ENCODE measurements around the gene PCDH9. TPM values are rescaled to one million over a fixed set of nuclear protein-coding genes. Genes with fewer than 3 reads are reported as not detected.
A peak's percentile ranks its signal among the peaks of the same experiment; 100 is the strongest.

PCDH9 gene
- total and polyA plus RNA-seq, 8 donors = 2.0 to 11.6 (median 3.1) TPM

GRCh38 chr13:67090856-67091255 is 139.3 kb downstream of the PCDH9 start:
- no peaks in the 10 kb centered on the region for H3K9me3 ChIP-seq
- H3K27me3 ChIP-seq = no peaks in the 10 kb centered on the region
- H3K27ac ChIP-seq = no peak overlapping the region
- H3K36me3 ChIP-seq = no peaks in the 10 kb centered on the region
- no peak overlapping the region for H3K4me3 ChIP-seq
- intact Hi-C loops (cut with DNase I) = no loop called here
- ATAC-seq (no peak), DNase-seq (no peak)
- no peaks in the 10 kb centered on the region for H3K4me1 ChIP-seq
- no peak for TF ChIP-seq CTCF (IDR thresholded peaks at IDR 0.05)

GRCh38 chr13:67087527-67087926 is 142.6 kb downstream of the PCDH9 start:
- DNase-seq (peak in 1 of 4 donors; percentile 10), ATAC-seq (no peak)
- no peak overlapping the region for H3K27ac ChIP-seq
- no peak overlapping the region for H3K4me3 ChIP-seq
- H3K27me3 ChIP-seq = no peaks in the 10 kb centered on the region
- no peak for TF ChIP-seq CTCF (IDR thresholded peaks at IDR 0.05)
- H3K9me3 ChIP-seq = no peaks in the 10 kb centered on the region
- no peaks in the 10 kb centered on the region for H3K36me3 ChIP-seq
- H3K4me1 ChIP-seq = no peaks in the 10 kb centered on the region
- intact Hi-C loops (cut with DNase I) = no loop called here

- no peak for DNase-seq
- intact Hi-C loops (cut with DNase I) = no loop called here
- H3K9me3 ChIP-seq = no peaks in the 10 kb centered on the region
- no peak overlapping the region for H3K4me3 ChIP-seq
- H3K4me1 ChIP-seq = no peaks in the 10 kb centered on the region
- no peak overlapping the region for H3K27ac ChIP-seq
- H3K27me3 ChIP-seq = no peaks in the 10 kb centered on the region
- H3K36me3 ChIP-seq = no peaks in the 10 kb centered on the region
- peak; percentile 62 for ATAC-seq
- no peak for TF ChIP-seq CTCF (IDR thresholded peaks at IDR 0.05)
Observed at GRCh38 chr13:67086260-67086659, 143.9 kb downstream of the PCDH9 start.

GRCh38 chr13:67084066-67084465 is 146.1 kb downstream of the PCDH9 start:
- Histone ChIP-seq H3K9me3 (no peaks in the 10 kb centered on the region), H3K36me3 (no peaks in the 10 kb centered on the region), H3K4me1 (no peaks in the 10 kb centered on the region), H3K4me3 (no peak overlapping the region), H3K27ac (no peak overlapping the region), H3K27me3 (no peaks in the 10 kb centered on the region)
- no peak for DNase-seq
- no peak for TF ChIP-seq CTCF (IDR thresholded peaks at IDR 0.05)
- ATAC-seq = no peak
- intact Hi-C loops (cut with DNase I) = no loop called here

- no peaks in the 10 kb centered on the region for H3K27me3 ChIP-seq
- TF ChIP-seq CTCF (IDR thresholded peaks at IDR 0.05) = no peak
- H3K9me3 ChIP-seq = no peaks in the 10 kb centered on the region
- DNase-seq = no peak
- no peaks in the 10 kb centered on the region for H3K36me3 ChIP-seq
- H3K4me1 ChIP-seq = no peaks in the 10 kb centered on the region
- no peak overlapping the region for H3K27ac ChIP-seq
- no peak for ATAC-seq
- H3K4me3 ChIP-seq = no peak overlapping the region
- intact Hi-C loops (cut with DNase I) = no loop called here
Observed at GRCh38 chr13:67083519-67083918, 146.6 kb downstream of the PCDH9 start.

All from left lung (tissue), 10 donors.